GM19324 (cell line): Measurements from ENCODE around the gene SYCP3.

Experiments used
- ATAC-seq: cut with Tn5 transposase; IDR thresholded peaks from one replicate; pipeline ENCODE4 v1.9.1; 2021; ENCODE audit warnings: mild to moderate bottlenecking, moderate library complexity; ENCODE audit not compliant: unreplicated experiment, low FRiP score

Gene SYCP3

GRCh38 chr12:101738920-101739665 is at the start of gene SYCP3:
TSS of gene SYCP3 (minus strand) at chr12:101739462. CDS start at chr12:101737935, 1,527 bp downstream.
- ATAC-seq = no peak

GRCh38 chr12:101785671-101786070 is 46.4 kb upstream of the SYCP3 start:
- ATAC-seq = no peak

- no peak for ATAC-seq
Observed at GRCh38 chr12:101784376-101784775, 45.1 kb upstream of the SYCP3 start.

- no peak for ATAC-seq
Observed at GRCh38 chr12:101783838-101784237, 44.6 kb upstream of the SYCP3 start.

- ATAC-seq = no peak
Observed at GRCh38 chr12:101783150-101783549, 43.9 kb upstream of the SYCP3 start.

GRCh38 chr12:101782273-101782731 is 43.0 kb upstream of the SYCP3 start:
- ATAC-seq = no peak

GRCh38 chr12:101781834-101782233 is 42.6 kb upstream of the SYCP3 start:
- ATAC-seq = no peak

- no peak for ATAC-seq
Observed at GRCh38 chr12:101780599-101780998, 41.3 kb upstream of the SYCP3 start.

- ATAC-seq = no peak
Observed at GRCh38 chr12:101779626-101780025, 40.4 kb upstream of the SYCP3 start.

GRCh38 chr12:101779200-101779599 is 39.9 kb upstream of the SYCP3 start:
- no peak for ATAC-seq

- no peak for ATAC-seq
Observed at GRCh38 chr12:101777978-101778377, 38.7 kb upstream of the SYCP3 start.

GRCh38 chr12:101777485-101777884 is 38.2 kb upstream of the SYCP3 start:
- no peak for ATAC-seq

- ATAC-seq = no peak
Observed at GRCh38 chr12:101775816-101776215, 36.6 kb upstream of the SYCP3 start.

- peak; percentile 65 for ATAC-seq
Observed at GRCh38 chr12:101773650-101774162, 34.4 kb upstream of the SYCP3 start.

- ATAC-seq = no peak
Observed at GRCh38 chr12:101772012-101772775, 32.9 kb upstream of the SYCP3 start.

- ATAC-seq = no peak
Observed at GRCh38 chr12:101769865-101770264, 30.6 kb upstream of the SYCP3 start.

- no peak for ATAC-seq
Observed at GRCh38 chr12:101768781-101769180, 29.5 kb upstream of the SYCP3 start.

GRCh38 chr12:101767537-101767936 is 28.3 kb upstream of the SYCP3 start:
- ATAC-seq = no peak

GRCh38 chr12:101764051-101764792 is 25.0 kb upstream of the SYCP3 start:
- no peak for ATAC-seq

GRCh38 chr12:101763246-101763931 is 24.1 kb upstream of the SYCP3 start:
- ATAC-seq = no peak
